H1 (cell line): ENCODE results near the gene MRPS9. TPM values are rescaled to one million over a fixed set of nuclear protein-coding genes. Genes with fewer than 3 reads are reported as not detected.

Experiments used
- CHD7 ChIP-seq: fragments of 300-600 bp; sonication (generic); IDR thresholded peaks from 2 replicates; pipeline ENCODE4 v1.7.1; 2012; ENCODE audit warnings: low read length, moderate library complexity, mild to moderate bottlenecking, inconsistent platforms; ENCODE audit not compliant: insufficient replicate concordance
- CTCF ChIP-seq, 3 experiments: IDR thresholded peaks; 1 replicate in 2 of 3; 2 replicates in 1 of 3; pipeline versions ENCODE4 v1.5.1 to v1.6.1; 2011; ENCODE audit warnings: low read length in 3 of 3, mild to moderate bottlenecking in 3 of 3, inconsistent platforms in 2 of 3, low read depth in 1 of 3, moderate library complexity in 1 of 3; ENCODE audit not compliant: insufficient read depth in 1 of 3; ENCODE audit errors: control extremely low read depth in 1 of 3
- SRF ChIP-seq: IDR thresholded peaks from 2 replicates; pipeline ENCODE4 v1.6.1; 2011; ENCODE audit warnings: mild to moderate bottlenecking, low read depth, low read length, moderate library complexity
- polyA plus RNA-seq, 7 experiments: library from polyadenylated mRNA; depleted of rRNA in 3 of 7; stranded (reverse) in 5 of 7; unstranded in 2 of 7; fragments of >200 nt in 5 of 7; fragments of 200-250 nt in 2 of 7; gene quantifications; 1 replicate in 5 of 7; 2 replicates in 1 of 7; 4 replicates in 1 of 7; pipeline versions ENCODE4 v1.2.1 to v1.2.3, GENCODE V29; 2011 to 2013; ENCODE audit warnings: missing spikeins in 2 of 7, mixed read lengths in 2 of 7
- total RNA-seq: library from RNA; stranded (reverse); fragmentation: NEBNext Ultra II Directional; extraction: Animal tissue kit (Norgen Biotek cat#: 25700); gene quantifications from 2 replicates; pipeline ENCODE4 v1.2.1, GENCODE V29; 2021

Gene MRPS9
- total and polyA plus RNA-seq, 2 of the 8 experiments (the other 6 are each of a cell fraction or from before 2014, with no cell fraction given), result 36.2 to 71.0 TPM

- TF ChIP-seq CTCF (IDR thresholded peaks at IDR 0.05; ENCODE audit: control extremely low read depth in 1 of 3, insufficient read depth in 1 of 3, low read depth in 1 of 3, low read length in 3 of 3), result no peak
- TF ChIP-seq CHD7, result no peak
- no peak for TF ChIP-seq SRF
Observed at GRCh38 chr2:105144941-105145300, 107.1 kb downstream of the MRPS9 start (continued).
